ENCODE results near the gene TMEM132C. TPM values are rescaled to one million over a fixed set of nuclear protein-coding genes. Genes with fewer than 3 reads are reported as not detected.

Gene TMEM132C
- total RNA-seq, 8 experiments from 2014 or later = 0.21 to 21.1 (median 2.3) TPM; not detected in 1

DNA sequence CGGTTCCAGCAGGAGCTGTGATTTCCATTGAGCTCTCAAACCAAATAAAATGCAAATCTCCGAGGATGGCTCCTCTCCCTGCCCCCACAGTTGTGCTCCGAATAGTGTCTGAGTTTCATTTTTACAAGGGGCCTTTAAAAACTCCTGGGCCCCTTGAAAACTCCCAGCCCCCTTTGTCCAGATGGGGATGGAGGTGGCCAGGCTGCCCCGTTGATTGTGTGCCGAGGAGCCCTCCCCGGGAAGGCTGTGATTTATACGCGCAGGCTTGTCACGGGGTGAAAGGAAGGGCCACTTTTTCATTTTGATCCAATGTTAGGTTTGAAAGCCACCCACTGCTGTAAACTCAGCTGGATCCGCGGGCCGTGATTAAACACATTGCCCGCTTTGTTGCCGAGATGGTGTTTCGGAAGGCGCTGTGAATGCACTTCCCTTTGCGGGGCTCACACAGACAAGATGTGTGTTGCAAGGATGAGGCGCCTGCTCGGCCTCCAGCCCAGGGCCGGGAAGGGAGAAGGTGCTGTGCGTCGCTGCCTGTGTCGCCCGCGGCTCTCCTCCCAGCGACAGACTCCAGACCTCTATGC lies 98.8 kb downstream of the TMEM132C start:
- H3K27ac ChIP-seq = peak overlapping the region in 1 of 2 donors; percentile 35
- in situ Hi-C loops (cut with MboI; ENCODE audit: low pct_unique_long_range_greater_than_20kb in 2 of 9, low sequenced_read_pairs in 9 of 9, unreplicated experiment in 9 of 9) = no loop called here
- peak overlapping the region in 2 of 5 donors; percentile 16 to 38 for H3K4me3 ChIP-seq
- peak in 7 of 8 experiments; percentile 17 to 87 (median 53) for ATAC-seq (replicated peaks in 6 of 8)
- 0 to 69% (median 3%) methylated on average over 1 to 19 of the region's 26 CpGs; no CpG with 5 or more reads in 2 of the 10 experiments for WGBS, 10 experiments
- H3K4me1 ChIP-seq (replicated peaks in 1 of 2) = peaks cover 0 to 10% of the 10 kb centered on the region in 2 donors

DNA sequence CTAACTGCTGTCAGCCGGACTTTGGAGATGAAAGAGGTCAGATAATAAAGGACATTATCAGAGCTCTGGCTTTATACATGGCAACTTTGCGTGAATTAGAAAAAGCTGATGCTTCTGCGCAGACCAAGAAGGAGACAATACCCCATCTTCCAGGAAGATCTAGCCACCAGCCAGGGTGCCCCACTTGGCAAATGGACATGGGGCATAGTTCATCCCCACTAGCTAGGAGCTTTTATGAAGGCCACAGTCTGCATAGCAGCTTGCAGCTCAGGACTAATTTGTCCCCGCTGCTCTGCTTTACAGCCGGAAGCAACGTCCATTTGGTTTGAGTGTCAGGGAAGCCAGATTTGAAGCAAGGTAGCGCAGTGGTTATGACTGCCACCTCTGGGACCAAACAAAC lies 101.0 kb downstream of the TMEM132C start:
- Histone ChIP-seq H3K27ac (no peak overlapping the region), H3K4me3 (no peak overlapping the region), H3K4me1 (replicated peaks in 1 of 2) (peaks cover 0 to 10% of the 10 kb centered on the region in 2 donors)
- no peak for ATAC-seq (replicated peaks in 6 of 8)
- WGBS, 10 experiments = 18 to 88% (median 58%) methylated on average over 1 to 7 of the region's 7 CpGs; no CpG with 5 or more reads in 2 of the 10 experiments
- in situ Hi-C loops (cut with MboI; ENCODE audit: low pct_unique_long_range_greater_than_20kb in 2 of 9, low sequenced_read_pairs in 9 of 9, unreplicated experiment in 9 of 9) = no loop called here

- Histone ChIP-seq H3K27ac (no peak overlapping the region), H3K4me3 (peak overlapping the region in 1 of 5 donors; percentile 17), H3K4me1 (replicated peaks in 1 of 2) (no peaks in the 10 kb centered on the region)
- 0 to 100% (median 45%) methylated on average over 1 to 7 of the region's 12 CpGs; no CpG with 5 or more reads in 1 of the 10 experiments for WGBS, 10 experiments
- ATAC-seq (replicated peaks in 6 of 8) = peak in 2 of 8 experiments; percentile 82 to 88
- in situ Hi-C loops (cut with MboI; ENCODE audit: low pct_unique_long_range_greater_than_20kb in 2 of 9, low sequenced_read_pairs in 9 of 9, unreplicated experiment in 9 of 9) = loop anchor here in 2 of 9 experiments (25.0 kb wide), 1 partner anchor 119 kb away; the partner anchor contains the start of gene TMEM132C (in 2 of the 2)
Measured at GRCh38 chr12:128381541-128381940, 114.6 kb downstream of the TMEM132C start.

DNA sequence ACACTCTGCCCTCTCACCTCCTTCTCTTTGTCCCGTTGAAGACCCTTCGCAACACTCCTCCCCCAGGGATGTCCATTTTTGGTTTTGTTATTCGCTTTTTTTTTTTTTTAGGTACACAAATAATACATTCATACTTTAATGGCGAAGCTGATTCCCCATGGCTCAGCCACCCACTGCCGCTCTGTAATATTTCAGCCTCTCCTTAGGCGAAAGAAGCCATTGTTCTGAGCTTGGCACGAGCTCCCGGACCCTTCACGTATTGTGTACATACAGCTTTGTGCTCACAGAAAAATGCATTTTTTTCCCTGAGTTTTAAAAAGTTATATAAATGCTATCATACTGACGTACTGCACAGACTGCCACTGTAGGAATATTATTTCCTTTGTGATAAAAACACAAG lies 115.0 kb downstream of the TMEM132C start:
- in situ Hi-C loops (cut with MboI; ENCODE audit: low pct_unique_long_range_greater_than_20kb in 2 of 9, low sequenced_read_pairs in 9 of 9, unreplicated experiment in 9 of 9) = loop anchor here in 2 of 9 experiments (25.0 kb wide), 1 partner anchor 120 kb away; the partner anchor contains the start of gene TMEM132C (in 2 of the 2)
- peak overlapping the region in 1 of 5 donors; percentile 17 for H3K4me3 ChIP-seq
- peak in 2 of 8 experiments; percentile 16 to 66 for ATAC-seq (replicated peaks in 6 of 8)
- WGBS, 10 experiments = 0 to 68% (median 28%) methylated on average over 1 to 10 of the region's 10 CpGs; no CpG with 5 or more reads in 1 of the 10 experiments
- H3K4me1 ChIP-seq (replicated peaks in 1 of 2) = no peaks in the 10 kb centered on the region
- no peak overlapping the region for H3K27ac ChIP-seq

- Histone ChIP-seq H3K4me3 (no peak overlapping the region), H3K4me1 (replicated peaks in 1 of 2) (no peaks in the 10 kb centered on the region), H3K27ac (no peak overlapping the region)
- WGBS, 10 experiments = 37 to 76% (median 67%) methylated on average over 2 to 4 of the region's 7 CpGs; no CpG with 5 or more reads in 7 of the 10 experiments
- in situ Hi-C loops (cut with MboI; ENCODE audit: low pct_unique_long_range_greater_than_20kb in 2 of 9, low sequenced_read_pairs in 9 of 9, unreplicated experiment in 9 of 9) = loop anchor here in 2 of 9 experiments (25.0 kb wide), 1 partner anchor 121 kb away; the partner anchor contains the start of gene TMEM132C (in 2 of the 2)
- ATAC-seq (replicated peaks in 6 of 8) = peak in 1 of 8 experiments; percentile 3
Measured at GRCh38 chr12:128382946-128383345, 116.0 kb downstream of the TMEM132C start.

- no peaks in the 10 kb centered on the region for H3K4me1 ChIP-seq (replicated peaks in 1 of 2)
- in situ Hi-C loops (cut with MboI; ENCODE audit: low pct_unique_long_range_greater_than_20kb in 2 of 9, low sequenced_read_pairs in 9 of 9, unreplicated experiment in 9 of 9) = loop anchor here in 2 of 9 experiments (25.0 kb wide), 1 partner anchor 121 kb away; the partner anchor contains the start of gene TMEM132C (in 2 of the 2)
- ATAC-seq (replicated peaks in 6 of 8) = peak in 1 of 8 experiments; percentile 24
- no peak overlapping the region for H3K27ac ChIP-seq
- WGBS, 10 experiments = 20 to 92% (median 43%) methylated on average over 2 to 11 of the region's 18 CpGs; no CpG with 5 or more reads in 1 of the 10 experiments
- H3K4me3 ChIP-seq = no peak overlapping the region
Measured at GRCh38 chr12:128383357-128383937, 116.5 kb downstream of the TMEM132C start.

DNA sequence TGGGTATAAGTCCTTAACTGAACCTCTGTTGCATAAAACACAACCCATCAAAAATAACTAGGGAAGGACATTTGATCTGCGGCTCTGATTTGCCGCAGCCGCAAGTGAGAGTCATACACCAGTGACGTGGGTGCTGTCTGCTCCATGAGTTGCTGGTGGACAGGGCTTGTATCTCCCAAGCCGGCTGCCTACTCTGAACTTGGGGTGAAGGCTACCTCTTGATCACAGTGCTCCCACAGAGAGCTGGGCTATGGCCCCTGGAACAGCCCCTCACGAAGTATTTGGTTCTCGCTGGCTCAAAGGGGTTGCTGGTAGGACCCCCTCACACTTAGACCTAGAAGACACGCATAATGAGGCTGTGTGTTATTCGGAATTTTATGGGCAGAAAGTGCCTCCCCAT lies 118.8 kb downstream of the TMEM132C start:
- H3K4me3 ChIP-seq = no peak overlapping the region
- in situ Hi-C loops (cut with MboI; ENCODE audit: low pct_unique_long_range_greater_than_20kb in 2 of 9, low sequenced_read_pairs in 9 of 9, unreplicated experiment in 9 of 9) = loop anchor here in 2 of 9 experiments (25.0 kb wide), 1 partner anchor 123 kb away; the partner anchor contains the start of gene TMEM132C (in 2 of the 2)
- H3K4me1 ChIP-seq (replicated peaks in 1 of 2) = no peaks in the 10 kb centered on the region
- 62 to 93% (median 80%) methylated on average over 2 to 6 of the region's 9 CpGs; no CpG with 5 or more reads in 3 of the 10 experiments for WGBS, 10 experiments
- ATAC-seq (replicated peaks in 6 of 8) = no peak
- no peak overlapping the region for H3K27ac ChIP-seq

DNA sequence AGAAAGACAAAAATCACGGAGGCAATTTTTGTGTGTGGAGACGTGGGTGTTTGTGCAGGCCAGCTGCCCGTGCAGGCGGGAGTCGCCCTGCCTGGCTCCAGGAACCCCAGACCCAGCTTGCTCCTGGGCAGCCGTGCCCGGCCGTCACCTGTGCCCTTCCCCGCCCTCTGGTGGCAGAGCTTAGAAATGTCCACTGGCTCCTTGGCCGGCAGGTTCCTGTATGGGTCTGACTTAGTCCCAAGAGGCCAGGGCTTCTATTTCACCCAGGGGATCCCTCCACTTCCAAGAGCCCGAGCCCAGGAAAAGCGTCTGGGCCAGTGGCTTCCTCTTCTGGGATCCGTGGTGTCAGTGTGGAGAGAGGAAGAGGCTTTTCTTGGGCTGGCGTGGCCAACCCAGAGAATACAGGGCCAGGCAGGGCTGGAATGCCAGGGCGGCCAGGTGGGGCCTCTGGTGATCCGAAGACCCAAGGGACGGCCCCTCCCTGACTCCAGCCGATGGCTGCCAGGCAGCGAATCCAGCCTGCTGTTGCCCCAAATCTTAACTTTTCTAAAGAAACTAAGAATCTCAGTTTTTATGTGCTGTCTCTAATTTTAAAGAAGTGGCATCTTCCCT lies 120.9 kb downstream of the TMEM132C start:
- Histone ChIP-seq H3K4me1 (replicated peaks in 1 of 2) (no peaks in the 10 kb centered on the region), H3K4me3 (no peak overlapping the region), H3K27ac (no peak overlapping the region)
- in situ Hi-C loops (cut with MboI; ENCODE audit: low pct_unique_long_range_greater_than_20kb in 2 of 9, low sequenced_read_pairs in 9 of 9, unreplicated experiment in 9 of 9) = loop anchor here in 2 of 9 experiments (25.0 kb wide), 1 partner anchor 126 kb away; the partner anchor contains the start of gene TMEM132C (in 2 of the 2)
- WGBS, 10 experiments = 0 to 74% (median 42%) methylated on average over 1 to 7 of the region's 19 CpGs; no CpG with 5 or more reads in 4 of the 10 experiments
- peak in 3 of 8 experiments; percentile 26 to 97 (median 84) for ATAC-seq (replicated peaks in 6 of 8)

DNA sequence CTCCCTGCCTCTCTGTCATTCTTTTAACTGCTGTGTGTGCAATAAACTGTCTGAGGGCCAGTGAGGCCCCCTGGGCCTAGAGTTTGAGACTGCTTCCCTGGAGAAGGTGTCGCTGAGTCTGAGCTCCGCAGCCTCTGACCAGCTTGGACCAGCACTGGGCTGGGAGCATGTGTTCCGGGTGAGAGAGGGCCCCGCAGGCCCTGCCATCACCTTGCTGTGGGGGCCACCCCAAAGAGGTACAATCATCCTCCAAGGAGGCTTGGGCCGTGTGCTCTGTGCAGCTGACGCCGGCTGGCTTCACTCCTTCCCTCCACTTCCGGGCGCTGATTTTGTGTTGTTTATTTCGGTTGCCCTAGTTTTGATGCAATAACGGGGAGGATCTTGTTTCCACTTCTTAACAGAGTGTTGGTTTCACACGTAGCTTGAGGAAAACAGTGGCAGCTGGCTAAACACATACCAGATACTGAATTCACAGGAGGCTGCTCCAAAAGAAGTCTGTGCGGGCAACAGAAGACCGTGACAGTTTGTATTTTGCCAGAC lies 121.6 kb downstream of the TMEM132C start:
- in situ Hi-C loops (cut with MboI; ENCODE audit: low pct_unique_long_range_greater_than_20kb in 2 of 9, low sequenced_read_pairs in 9 of 9, unreplicated experiment in 9 of 9) = loop anchor here in 2 of 9 experiments (25.0 kb wide), 1 partner anchor 126 kb away; the partner anchor contains the start of gene TMEM132C (in 2 of the 2)

GRCh38 chr12:128393346-128393745 lies 126.4 kb downstream of the TMEM132C start:
- Histone ChIP-seq H3K4me1 (replicated peaks in 1 of 2) (no peaks in the 10 kb centered on the region), H3K4me3 (no peak overlapping the region), H3K27ac (no peak overlapping the region)
- WGBS, 10 experiments = 0 to 96% (median 43%) methylated on average over 1 to 3 of the region's 3 CpGs; no CpG with 5 or more reads in 2 of the 10 experiments
- in situ Hi-C loops (cut with MboI; ENCODE audit: low pct_unique_long_range_greater_than_20kb in 2 of 9, low sequenced_read_pairs in 9 of 9, unreplicated experiment in 9 of 9) = loop anchor here in 2 of 9 experiments (25.0 kb wide), 1 partner anchor 131 kb away; the partner anchor contains the start of gene TMEM132C (in 2 of the 2)
- ATAC-seq (replicated peaks in 6 of 8) = no peak

More for the DNA sequence above, 121.6 kb downstream of the TMEM132C start:
- no peaks in the 10 kb centered on the region for H3K4me1 ChIP-seq (replicated peaks in 1 of 2)
- ATAC-seq (replicated peaks in 6 of 8) = peak in 2 of 8 experiments; percentile 18 to 59
- WGBS, 10 experiments = 7 to 95% (median 67%) methylated on average over 2 to 14 of the region's 14 CpGs; no CpG with 5 or more reads in 1 of the 10 experiments
- no peak overlapping the region for H3K27ac ChIP-seq
- no peak overlapping the region for H3K4me3 ChIP-seq

GRCh38 chr12:128394137-128394536 lies 127.2 kb downstream of the TMEM132C start:
- no peak overlapping the region for H3K4me3 ChIP-seq
- H3K4me1 ChIP-seq (replicated peaks in 1 of 2) = no peaks in the 10 kb centered on the region
- H3K27ac ChIP-seq = no peak overlapping the region
- ATAC-seq (replicated peaks in 6 of 8) = peak in 1 of 8 experiments; percentile 54
- in situ Hi-C loops (cut with MboI; ENCODE audit: low pct_unique_long_range_greater_than_20kb in 2 of 9, low sequenced_read_pairs in 9 of 9, unreplicated experiment in 9 of 9) = loop anchor here in 2 of 9 experiments (25.0 kb wide), 1 partner anchor 132 kb away; the partner anchor contains the start of gene TMEM132C (in 2 of the 2)
- WGBS, 10 experiments = 36 to 90% (median 58%) methylated on average over 1 to 2 of the region's 2 CpGs; no CpG with 5 or more reads in 4 of the 10 experiments

- Histone ChIP-seq H3K4me1 (replicated peaks in 1 of 2) (peaks cover 0 to 5% of the 10 kb centered on the region in 2 donors), H3K27ac (no peak overlapping the region), H3K4me3 (no peak overlapping the region)
- WGBS, 10 experiments = 0 to 100% (median 25%) methylated on average over 1 of the region's 1 CpG; no CpG with 5 or more reads in 3 of the 10 experiments
- in situ Hi-C loops (cut with MboI; ENCODE audit: low pct_unique_long_range_greater_than_20kb in 2 of 9, low sequenced_read_pairs in 9 of 9, unreplicated experiment in 9 of 9) = loop anchor here in 2 of 9 experiments (25.0 kb wide), 1 partner anchor 137 kb away; the partner anchor contains the start of gene TMEM132C (in 2 of the 2)
- ATAC-seq (replicated peaks in 6 of 8) = peak in 1 of 8 experiments; percentile 86
Measured at GRCh38 chr12:128399253-128399652, 132.3 kb downstream of the TMEM132C start.
